IMR-90 (cell line): ENCODE data around the gene OTUB2. TPM values are rescaled to one million over a fixed set of nuclear protein-coding genes. Genes with fewer than 3 reads are reported as not detected.

Source experiments
- ATAC-seq: fragments of 200-7000 bp; cut with Tn5 transposase; 2 replicates; pipeline ENCODE4 v1.9.1; 2020; ENCODE audit warnings: low read depth, mild to moderate bottlenecking, moderate library complexity
- BruUV-seq: library from RNA; stranded (reverse); fragments of 400-500 nt; replicated peaks from 2 replicates; lab custom pipeline; 2021; lab: Mats Ljungman, UMichigan
- CTCF ChIA-PET: fragments of 300-600 bp; formaldehyde crosslinking; extraction: SDS; loops from one replicate; lab custom pipeline; 2021; ENCODE audit warnings: antibody characterized with exemption; lab: Yijun Ruan, JAX
- POLR2A ChIA-PET: fragments of 300-600 bp; sonication (Branson Sonifier 250); formaldehyde crosslinking; loops from one replicate; lab custom pipeline; 2022; ENCODE audit warnings: antibody characterized with exemption; ENCODE audit not compliant: unreplicated experiment; lab: Charles Lee
- DNase-seq: peaks from one replicate; pipeline ENCODE4 v3.0.0; 2013
- H2AFZ ChIP-seq: replicated peaks from 2 replicates; pipeline ENCODE3; 2013; ENCODE audit warnings: low read length, mild to moderate bottlenecking; ENCODE audit not compliant: poor library complexity
- H2AK5ac ChIP-seq: 2 replicates; pipeline ENCODE4 v1.6.1; 2013; ENCODE audit warnings: low read depth, low read length, inconsistent platforms
- H2AK9ac ChIP-seq: replicated peaks from 2 replicates; pipeline ENCODE3; 2013; ENCODE audit warnings: mild to moderate bottlenecking, low read depth, low read length, moderate library complexity; ENCODE audit not compliant: poor library complexity
- H2BK120ac ChIP-seq: 2 replicates; pipeline ENCODE4 v1.6.1; 2013; ENCODE audit warnings: low read depth, low read length, inconsistent platforms
- H2BK15ac ChIP-seq: 3 replicates; pipeline ENCODE4 v1.6.1; 2013; ENCODE audit warnings: low read depth, low read length, inconsistent platforms
- H2BK20ac ChIP-seq: 2 replicates; pipeline ENCODE4 v1.6.1; 2013; ENCODE audit warnings: low read depth, mild to moderate bottlenecking, inconsistent platforms, low read length, moderate library complexity
- H2BK5ac ChIP-seq: 2 replicates; pipeline ENCODE4 v1.6.1; 2013; ENCODE audit warnings: mild to moderate bottlenecking, low read depth, low read length, inconsistent platforms; ENCODE audit not compliant: poor library complexity, severe bottlenecking
- H3K14ac ChIP-seq: replicated peaks from 2 replicates; pipeline ENCODE4 v1.6.1; 2013; ENCODE audit warnings: low read depth, low read length, inconsistent platforms
- H3K18ac ChIP-seq: 2 replicates; pipeline ENCODE4 v1.6.1; 2013; ENCODE audit warnings: low read depth, low read length, control low read depth
- H3K23ac ChIP-seq: 2 replicates; pipeline ENCODE4 v1.6.1; 2013; ENCODE audit warnings: low read depth, low read length, inconsistent platforms
- H3K27ac ChIP-seq: 2 replicates; pipeline ENCODE4 v1.5.1; 2013; ENCODE audit warnings: mild to moderate bottlenecking, control low read depth, low read length; ENCODE audit not compliant: insufficient read depth
- H3K27me3 ChIP-seq: 2 replicates; pipeline ENCODE4 v1.6.1; 2013; ENCODE audit warnings: low read length; ENCODE audit not compliant: control insufficient read depth, insufficient read depth
- H3K36me3 ChIP-seq: 2 replicates; pipeline ENCODE4 v1.6.1; 2013; ENCODE audit warnings: low read length, mixed read lengths; ENCODE audit not compliant: control insufficient read depth, insufficient read depth
- H3K4ac ChIP-seq: 2 replicates; pipeline ENCODE4 v1.6.1; 2013; ENCODE audit warnings: low read depth, low read length, inconsistent platforms
- H3K4me1 ChIP-seq: 2 replicates; pipeline ENCODE4 v1.6.1; 2013; ENCODE audit warnings: low read length, mixed read lengths; ENCODE audit not compliant: control insufficient read depth, insufficient read depth
- H3K4me2 ChIP-seq: 2 replicates; pipeline ENCODE4 v1.6.1; 2013; ENCODE audit warnings: low read depth, mild to moderate bottlenecking, control low read depth, low read length, moderate library complexity
- H3K4me3 ChIP-seq: 2 replicates; pipeline ENCODE4 v1.5.1; 2013; ENCODE audit warnings: low read depth, mild to moderate bottlenecking, control low read depth, low read length, moderate library complexity; ENCODE audit not compliant: insufficient read depth
- H3K56ac ChIP-seq: 2 replicates; pipeline ENCODE4 v1.6.1; 2013; ENCODE audit warnings: low read length, inconsistent platforms; ENCODE audit not compliant: insufficient read depth; ENCODE audit errors: extremely low read depth
- H3K79me1 ChIP-seq, 2 experiments: 2 replicates each; pipeline ENCODE4 v1.6.1; 2013; ENCODE audit warnings: low read length in 2 of 2, inconsistent platforms in 1 of 2, low read depth in 1 of 2
- H3K9ac ChIP-seq: 2 replicates; pipeline ENCODE4 v1.6.1; 2013; ENCODE audit warnings: low read depth, low read length, control low read depth
- H3K9me1 ChIP-seq: 2 replicates; pipeline ENCODE4 v1.6.1; 2013; ENCODE audit warnings: low read length, inconsistent platforms; ENCODE audit not compliant: insufficient read depth
- H3K9me3 ChIP-seq: 2 replicates; pipeline ENCODE4 v1.6.1; 2013; ENCODE audit warnings: low read length; ENCODE audit not compliant: control insufficient read depth, insufficient read depth
- H4K20me1 ChIP-seq: 2 replicates; pipeline ENCODE4 v1.6.1; 2013; ENCODE audit warnings: low read length, inconsistent platforms; ENCODE audit not compliant: insufficient read depth
- H4K5ac ChIP-seq: 2 replicates; pipeline ENCODE4 v1.6.1; 2013; ENCODE audit warnings: mild to moderate bottlenecking, low read depth, low read length, control low read depth
- H4K8ac ChIP-seq, 2 experiments: 2 replicates each; pipeline ENCODE4 v1.6.1; 2013; ENCODE audit warnings: low read depth in 2 of 2, low read length in 2 of 2, control low read depth in 1 of 2, inconsistent platforms in 1 of 2
- H4K91ac ChIP-seq: 2 replicates; pipeline ENCODE4 v1.6.1; 2013; ENCODE audit warnings: low read depth, low read length, inconsistent platforms; ENCODE audit not compliant: insufficient read depth
- BHLHE40 ChIP-seq: fragments of 150-350 bp; IDR thresholded peaks from 2 replicates; pipeline ENCODE4 v1.6.1; 2016; ENCODE audit warnings: mild to moderate bottlenecking, low read depth, low read length
- CEBPB ChIP-seq: IDR thresholded peaks from 2 replicates; pipeline ENCODE4 v1.6.1; 2012; ENCODE audit warnings: low read depth, low read length, improper control_type of control experiment
- CHD1 ChIP-seq: IDR thresholded peaks from 2 replicates; pipeline ENCODE4 v1.6.1; 2012; ENCODE audit warnings: low read depth, low read length, improper control_type of control experiment
- CTCF ChIP-seq: conservative IDR thresholded peaks from 2 replicates; pipeline ENCODE4 v1.5.1; 2012; ENCODE audit warnings: mild to moderate bottlenecking, low read depth, low read length, improper control_type of control experiment
- ELK1 ChIP-seq: fragments of 150-350 bp; IDR thresholded peaks from 2 replicates; pipeline ENCODE4 v1.6.1; 2016; ENCODE audit warnings: low read depth, mild to moderate bottlenecking, low read length, moderate library complexity, borderline replicate concordance
- FOS ChIP-seq: fragments of 150-350 bp; IDR thresholded peaks from 2 replicates; pipeline ENCODE4 v1.6.1; 2016; ENCODE audit warnings: low read depth, low read length
- MAFK ChIP-seq: IDR thresholded peaks from 2 replicates; pipeline ENCODE4 v1.6.1; 2012; ENCODE audit warnings: low read depth, low read length, improper control_type of control experiment
- MXI1 ChIP-seq: IDR thresholded peaks from 2 replicates; pipeline ENCODE4 v1.6.1; 2012; ENCODE audit warnings: low read depth, mild to moderate bottlenecking, low read length, moderate library complexity, borderline replicate concordance
- NFE2L2 ChIP-seq: fragments of 150-350 bp; IDR thresholded peaks from 2 replicates; pipeline ENCODE4 v1.6.1; 2016; ENCODE audit warnings: low read depth, mild to moderate bottlenecking, low read length
- POLR2A ChIP-seq: IDR thresholded peaks from 2 replicates; pipeline ENCODE4 v1.6.1; 2012; ENCODE audit warnings: mild to moderate bottlenecking, low read depth, low read length
- RAD21 ChIP-seq: IDR thresholded peaks from 2 replicates; pipeline ENCODE4 v1.6.1; 2012; ENCODE audit warnings: low read length, improper control_type of control experiment
- RCOR1 ChIP-seq: IDR thresholded peaks from 2 replicates; pipeline ENCODE4 v1.6.1; 2012; ENCODE audit warnings: mild to moderate bottlenecking, low read length, improper control_type of control experiment; ENCODE audit not compliant: insufficient replicate concordance
- RFX5 ChIP-seq: IDR thresholded peaks from 2 replicates; pipeline ENCODE4 v1.8.0; 2012; ENCODE audit warnings: low read depth, mild to moderate bottlenecking, low read length, moderate library complexity
- SMC3 ChIP-seq: fragments of 150-350 bp; IDR thresholded peaks from 2 replicates; pipeline ENCODE4 v1.6.1; 2016; ENCODE audit warnings: low read depth, mild to moderate bottlenecking, antibody characterized with exemption, low read length, moderate library complexity
- USF2 ChIP-seq: fragments of 150-350 bp; IDR thresholded peaks from 2 replicates; pipeline ENCODE4 v1.6.1; 2017; ENCODE audit warnings: mild to moderate bottlenecking, antibody characterized with exemption, low read length, low read depth
- WGBS, 2 experiments: methylation state at CpG; one replicate each; pipeline versions ENCODE4 v1.1.5 to v1.1.7; 2013; ENCODE audit warnings: missing lambda C conversion rate in 2 of 2; ENCODE audit not compliant: insufficient read length in 1 of 2; ENCODE audit errors: extremely low coverage in 2 of 2; 5-methylcytosine and 5-hydroxymethylcytosine counted together
- dilution Hi-C: fragments of 300-500 bp; cut with HindIII; formaldehyde crosslinking; loops from one replicate; pipeline ENCODE4 v1.14.3; 2018; ENCODE audit warnings: low sequenced_read_pairs; ENCODE audit not compliant: unreplicated experiment
- in situ Hi-C: fragments of 300-500 bp; cut with MboI; formaldehyde crosslinking; loops from 3 replicates; pipeline ENCODE4 v1.14.3; 2019; ENCODE audit warnings: low sequenced_read_pairs, inconsistent platforms, mixed read lengths
- intact Hi-C: fragments of 100-400 bp; cut with micrococcal nuclease; formaldehyde crosslinking; loops from 2 replicates; pipeline ENCODE4 v1.10.0; 2022
- polyA plus RNA-seq, 3 experiments: library from polyadenylated mRNA; depleted of rRNA; stranded (reverse); fragments of >200 nt; gene quantifications; 2 replicates each; pipeline ENCODE4 v1.2.3, GENCODE V29; 2012; ENCODE audit warnings: low replicate concordance in 1 of 3
- total RNA-seq: library from RNA; depleted of rRNA; stranded (reverse); fragments of >200 nt; gene quantifications from 2 replicates; pipeline ENCODE4 v1.2.3, GENCODE V29; 2012

OTUB2 gene
- total and polyA plus RNA-seq, 2 of the 4 experiments (the other 2 are of a cell fraction) = 1.1 to 2.5 TPM

- Histone ChIP-seq H2BK5ac (no peak overlapping the region), H2BK120ac (no peak overlapping the region), H4K20me1 (no peaks in the 10 kb centered on the region), H3K79me1 (no peaks in the 10 kb centered on the region), H4K5ac (no peak overlapping the region), H3K9me1 (no peaks in the 10 kb centered on the region), H3K36me3 (no peaks in the 10 kb centered on the region), H2AK9ac (no peak overlapping the region), H3K9ac (no peak overlapping the region), H3K56ac (no peak overlapping the region), H3K27me3 (peaks cover 33% of the 10 kb centered on the region), H3K27ac (no peak overlapping the region), H2BK20ac (no peak overlapping the region), H3K18ac (no peak overlapping the region), H3K4me3 (no peak overlapping the region), H3K4me2 (no peak overlapping the region), H3K4ac (no peak overlapping the region), H2AFZ (no peak overlapping the region), H3K14ac (no peak overlapping the region), H2AK5ac (no peak overlapping the region), H3K9me3 (no peaks in the 10 kb centered on the region), H2BK15ac (no peak overlapping the region), H4K8ac (no peak overlapping the region), H3K4me1 (no peaks in the 10 kb centered on the region), H3K23ac (no peak overlapping the region), H4K91ac (no peak overlapping the region)
- no peak for DNase-seq
- no TSS peak for BruUV-seq
- POLR2A ChIA-PET = interaction anchor here (0.5 kb wide), 1 partner anchor 72 kb away, joined by 9 read pairs; no protein-coding TSS in a partner anchor
- TF ChIP-seq POLR2A (no peak), ELK1 (no peak), RCOR1 (no peak), CTCF (no peak), USF2 (no peak), CHD1 (no peak), SMC3 (no peak), RAD21 (no peak), MXI1 (no peak), CEBPB (no peak), NFE2L2 (no peak), RFX5 (no peak), FOS (no peak), MAFK (no peak), BHLHE40 (no peak)
- intact Hi-C loops = no loop called here
- dilution Hi-C loops = no loop called here
- 38% methylated on average over 2 of the region's 8 CpGs; no CpG with 5 or more reads in 1 of the 2 experiments for WGBS, 2 experiments
- no peak for ATAC-seq
- CTCF ChIA-PET = interaction anchor here (0.6 to 1.7 kb wide), 2 partner anchors 10 to 77 kb away, joined by 3 to 4 read pairs; no protein-coding TSS in a partner anchor
- in situ Hi-C loops = no loop called here
These were observed 9.6 kb upstream of the OTUB2 start for GRCh38 chr14:94016446-94016976.
